ENCODE results near the gene FBP1.

The FBP1 gene

DNA sequence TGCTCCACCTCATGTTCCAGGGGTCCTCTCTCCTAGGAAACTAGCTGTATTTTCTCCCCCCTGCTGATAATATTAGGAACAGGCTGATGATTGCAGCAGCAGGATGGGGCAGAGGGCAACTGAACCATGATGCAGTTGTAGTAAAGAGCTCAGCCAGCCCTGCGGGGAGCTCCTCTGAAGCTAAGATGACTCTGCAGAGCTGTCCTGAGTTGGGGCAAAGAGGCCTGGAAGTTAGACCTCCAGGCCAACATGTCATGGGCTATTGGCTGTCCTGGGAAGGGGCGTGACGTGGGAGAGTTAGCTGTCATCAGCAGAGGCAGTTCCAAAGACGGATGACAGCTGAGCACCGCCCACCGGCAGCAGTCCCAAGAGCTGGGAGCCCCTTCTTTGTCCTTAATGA, 6.6 kb upstream of the FBP1 start:
- H4K20me1 ChIP-seq: no peaks in the 10 kb centered on the region
- no peak for TF ChIP-seq Cebpa-rat (IDR thresholded peaks at IDR 0.05)
- H3K4me3 ChIP-seq: no peak overlapping the region
- H3K9me3 ChIP-seq (replicated peaks in 1 of 11): no peaks in the 10 kb centered on the region
- no peaks in the 10 kb centered on the region for H3K36me3 ChIP-seq
- H3K9ac ChIP-seq: no peak overlapping the region
- peaks cover 0 to under 1% (median 0%) of the 10 kb centered on the region in 11 experiments; a peak in 2 of 22 replicates for H3K27me3 ChIP-seq
- no peak overlapping the region for H3K4me2 ChIP-seq
- H3K4me1 ChIP-seq: peaks cover 15 to 53% (median 42%) of the 10 kb centered on the region in 10 experiments
- no peak overlapping the region for H3K27ac ChIP-seq

DNA sequence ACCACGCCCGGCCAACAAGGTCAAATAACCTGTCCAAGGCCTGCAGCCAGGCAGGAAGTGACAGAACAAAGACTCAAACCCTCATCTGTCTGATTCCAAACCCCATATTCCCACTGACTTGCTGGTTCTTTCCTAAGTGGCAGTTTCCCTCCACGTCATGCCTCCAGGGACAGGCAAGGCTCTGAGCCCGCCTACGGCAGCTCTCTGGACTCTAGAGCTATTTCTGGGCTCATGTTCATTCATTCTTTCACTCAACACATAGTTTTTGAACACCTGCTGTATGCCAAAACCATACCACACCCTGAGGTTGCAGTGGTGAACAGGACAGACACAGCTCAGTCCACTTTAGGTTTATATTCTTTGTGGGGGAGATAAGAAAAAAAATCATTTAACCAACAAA, 5.2 kb upstream of the FBP1 start:
- Histone ChIP-seq H3K9me3 (replicated peaks in 1 of 11) (no peaks in the 10 kb centered on the region; a peak in 1 of 22 replicates), H4K20me1 (no peaks in the 10 kb centered on the region), H3K27me3 (peaks cover 8 to 14% (median 12%) of the 10 kb centered on the region in 11 experiments; a peak in 21 of 22 replicates), H3K4me1 (peaks cover 18 to 50% (median 44%) of the 10 kb centered on the region in 10 experiments), H3K9ac (no peak overlapping the region), H3K27ac (no peak overlapping the region), H3K36me3 (no peaks in the 10 kb centered on the region), H3K4me3 (no peak overlapping the region), H3K4me2 (peak overlapping the region in 8 of 11 experiments; percentile 10 to 47 (median 24); a peak in 10 of 22 replicates)
- TF ChIP-seq Cebpa-rat (IDR thresholded peaks at IDR 0.05): no peak

DNA sequence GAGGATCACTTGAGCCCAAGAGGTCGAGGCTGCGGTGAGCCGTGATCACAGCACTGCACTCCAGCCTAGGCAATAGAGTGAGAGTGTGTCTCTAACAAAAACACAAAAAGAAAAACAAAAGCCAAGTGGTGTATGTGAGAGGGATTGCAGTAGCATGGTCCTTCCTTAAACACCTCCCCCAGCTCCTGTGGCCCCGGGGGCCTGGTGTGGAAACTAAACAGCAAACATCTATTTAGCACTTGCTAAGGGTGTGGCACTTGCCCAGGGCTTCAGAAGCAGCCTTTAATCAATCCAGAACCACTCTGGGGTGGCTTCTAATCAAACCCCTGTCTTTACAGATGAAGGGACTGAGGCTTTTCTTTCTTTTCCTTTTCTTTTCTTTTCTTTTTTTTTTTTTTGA, 4.4 kb upstream of the FBP1 start:
- 0 out of 22 replicates have a peak overlapping the region, but pooled peaks of 1 of the 11 experiments have one; percentile 20 for H3K9ac ChIP-seq
- H3K27me3 ChIP-seq: peaks cover 16 to 22% (median 20%) of the 10 kb centered on the region in 11 experiments
- no peaks in the 10 kb centered on the region for H4K20me1 ChIP-seq
- no peak for TF ChIP-seq Cebpa-rat (IDR thresholded peaks at IDR 0.05)
- H3K36me3 ChIP-seq: no peaks in the 10 kb centered on the region
- no peak overlapping the region for H3K27ac ChIP-seq
- H3K4me2 ChIP-seq: peak overlapping the region in 8 of 11 experiments; percentile 3 to 45 (median 16); a peak in 7 of 22 replicates
- H3K9me3 ChIP-seq (replicated peaks in 1 of 11): peaks cover 0 to 8% (median 7%) of the 10 kb centered on the region in 11 experiments; a peak in 12 of 22 replicates
- peaks cover 17 to 49% (median 44%) of the 10 kb centered on the region in 10 experiments for H3K4me1 ChIP-seq
- H3K4me3 ChIP-seq: no peak overlapping the region

DNA sequence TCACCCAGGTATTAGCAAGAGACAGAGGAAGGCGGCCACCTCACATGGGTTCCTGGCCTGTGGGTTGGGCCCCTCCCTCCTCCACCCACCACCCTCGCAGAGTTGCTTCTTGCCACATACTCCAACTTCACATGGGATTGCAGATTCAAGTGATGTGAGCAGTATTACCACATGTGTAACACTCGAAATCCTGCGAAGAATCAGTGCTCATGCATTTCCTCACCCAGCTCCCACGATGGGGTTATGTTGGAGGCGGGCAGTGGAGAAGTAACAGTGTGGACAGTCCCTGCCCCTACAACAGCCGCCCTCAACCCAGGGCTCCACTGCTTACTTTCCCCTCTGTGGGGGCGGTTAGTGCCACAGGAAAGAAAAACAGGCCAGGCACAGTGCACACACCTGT, 3.9 kb upstream of the FBP1 start:
- peaks cover 16 to 51% (median 44%) of the 10 kb centered on the region in 10 experiments for H3K4me1 ChIP-seq
- H3K4me3 ChIP-seq: no peak overlapping the region
- H3K27ac ChIP-seq: no peak overlapping the region
- H4K20me1 ChIP-seq: no peaks in the 10 kb centered on the region
- H3K9me3 ChIP-seq (replicated peaks in 1 of 11): peaks cover 0 to 10% (median 8%) of the 10 kb centered on the region in 11 experiments; a peak in 12 of 22 replicates
- H3K27me3 ChIP-seq: peaks cover 19 to 27% (median 25%) of the 10 kb centered on the region in 11 experiments
- H3K36me3 ChIP-seq: no peaks in the 10 kb centered on the region
- H3K4me2 ChIP-seq: peak overlapping the region in 9 of 11 experiments; percentile 3 to 47 (median 29); a peak in 13 of 22 replicates
- TF ChIP-seq Cebpa-rat (IDR thresholded peaks at IDR 0.05): no peak
- no peak overlapping the region for H3K9ac ChIP-seq

DNA sequence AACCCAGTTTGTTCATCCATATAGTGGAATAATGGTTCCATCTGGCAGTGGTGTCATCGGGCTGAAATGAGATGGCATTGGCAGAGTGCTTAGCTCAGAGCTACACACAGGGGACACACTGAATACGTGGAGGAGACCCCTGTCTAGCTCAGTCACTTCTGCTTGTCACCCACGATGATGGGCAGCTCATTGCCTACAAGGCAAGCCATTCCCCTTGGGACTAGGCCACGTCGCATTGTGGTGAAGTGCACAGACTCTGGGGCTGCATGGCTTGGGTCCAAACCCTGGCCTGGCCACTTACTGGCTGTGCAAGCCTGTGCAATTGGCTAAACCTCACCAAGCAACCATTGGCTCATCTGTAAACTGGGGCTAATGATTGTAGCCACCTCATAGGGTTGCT, 3.2 kb upstream of the FBP1 start:
- Histone ChIP-seq H3K4me1 (peaks cover 16 to 52% (median 42%) of the 10 kb centered on the region in 10 experiments), H3K27me3 (peaks cover 19 to 33% (median 28%) of the 10 kb centered on the region in 11 experiments)

DNA sequence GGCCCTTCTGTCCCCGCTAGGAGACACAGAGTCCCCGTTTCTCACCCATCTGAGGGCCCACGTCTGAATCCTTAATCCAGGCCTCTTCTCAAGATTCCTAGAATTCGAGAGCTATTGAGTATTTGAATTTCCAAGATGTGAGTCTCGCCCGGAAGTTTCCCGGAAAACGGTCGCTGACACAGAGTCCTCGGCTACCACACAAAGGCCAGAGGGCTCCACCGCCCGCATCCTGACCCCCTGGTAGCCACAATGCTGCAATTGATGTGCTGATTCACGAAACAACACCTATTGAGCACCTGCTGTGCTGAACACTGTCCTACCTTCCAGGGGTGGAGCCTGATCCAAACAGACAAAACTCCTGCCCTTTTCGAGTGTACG, 670 bp upstream of the FBP1 start:
- H3K4me3 ChIP-seq: peak overlapping the region in 9 of 10 experiments; percentile 51 to 75 (median 61); a peak in 14 of 20 replicates
- peak overlapping the region; percentile 75 to 98 (median 89) for H3K4me2 ChIP-seq
- peak overlapping the region in 10 of 11 experiments; percentile 4 to 72 (median 50); a peak in 14 of 22 replicates for H3K27ac ChIP-seq
- H3K9ac ChIP-seq: peak overlapping the region in 9 of 11 experiments; percentile 43 to 72 (median 64); a peak in 14 of 22 replicates
- peaks cover 0 to 10% (median 8%) of the 10 kb centered on the region in 11 experiments; a peak in 12 of 22 replicates for H3K9me3 ChIP-seq (replicated peaks in 1 of 11)
- no peaks in the 10 kb centered on the region for H4K20me1 ChIP-seq
- no peak for TF ChIP-seq Cebpa-rat (IDR thresholded peaks at IDR 0.05)
- no peaks in the 10 kb centered on the region for H3K36me3 ChIP-seq
- H3K27me3 ChIP-seq: peaks cover 19 to 35% (median 28%) of the 10 kb centered on the region in 11 experiments
- peaks cover 16 to 48% (median 42%) of the 10 kb centered on the region in 10 experiments for H3K4me1 ChIP-seq

More for the DNA sequence above, 3.2 kb upstream of the FBP1 start:
- Histone ChIP-seq H3K4me3 (no peak overlapping the region), H4K20me1 (no peaks in the 10 kb centered on the region), H3K9ac (no peak overlapping the region), H3K9me3 (replicated peaks in 1 of 11) (peaks cover 0 to 10% (median 8%) of the 10 kb centered on the region in 11 experiments; a peak in 12 of 22 replicates), H3K27ac (no peak overlapping the region), H3K4me2 (peak overlapping the region; percentile 0 to 47 (median 25); a peak in 13 of 22 replicates), H3K36me3 (no peaks in the 10 kb centered on the region)
- no peak for TF ChIP-seq Cebpa-rat (IDR thresholded peaks at IDR 0.05)

DNA sequence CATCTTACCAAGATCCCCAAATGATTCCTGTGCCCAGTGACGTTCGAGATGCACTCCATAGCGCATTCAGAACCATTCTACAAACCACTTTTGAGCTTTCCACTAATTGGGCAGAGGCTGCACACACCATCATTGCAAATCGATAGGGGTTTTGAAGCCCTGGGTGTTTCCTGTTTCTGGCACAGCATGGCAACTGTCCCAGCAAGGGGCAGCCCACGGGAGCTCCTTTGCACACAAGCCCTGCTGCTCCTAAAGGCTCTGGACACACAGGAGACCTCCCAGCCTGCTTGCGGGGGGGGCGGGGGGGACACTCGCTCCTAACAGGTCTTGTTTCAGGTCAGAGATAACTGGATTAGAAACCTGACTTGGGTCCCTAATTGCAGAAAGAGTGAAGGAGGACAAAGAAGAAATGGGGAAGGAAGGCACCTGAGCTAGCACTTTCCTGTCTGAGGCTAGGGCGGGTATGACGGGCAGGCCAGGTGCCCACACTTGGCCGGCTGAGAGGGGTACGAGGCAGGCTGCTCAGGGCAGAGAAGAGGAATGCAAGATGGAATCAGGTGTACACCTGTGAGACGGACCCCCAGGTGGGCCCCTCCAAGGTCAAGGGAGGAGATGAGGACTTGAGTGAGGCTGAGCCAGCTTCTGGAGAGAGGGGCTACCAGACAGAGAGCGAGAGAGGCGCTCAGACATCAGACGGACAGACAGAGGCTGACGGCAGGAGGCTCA, 820 bp downstream of the FBP1 start:
- H3K4me3 ChIP-seq: peak overlapping the region; percentile 51 to 75 (median 61); a peak in 19 of 20 replicates
- no peaks in the 10 kb centered on the region for H4K20me1 ChIP-seq
- H3K4me1 ChIP-seq: peaks cover 16 to 38% (median 34%) of the 10 kb centered on the region in 10 experiments
- H3K36me3 ChIP-seq: no peaks in the 10 kb centered on the region
- peak overlapping the region in 5 of 11 experiments; percentile 28 to 72 (median 63); a peak in 5 of 22 replicates for H3K27ac ChIP-seq
- H3K9ac ChIP-seq: peak overlapping the region in 9 of 11 experiments; percentile 12 to 72 (median 64); a peak in 12 of 22 replicates
- TF ChIP-seq Cebpa-rat (IDR thresholded peaks at IDR 0.05): no peak
- peaks cover 19 to 35% (median 28%) of the 10 kb centered on the region in 11 experiments for H3K27me3 ChIP-seq
- H3K4me2 ChIP-seq: peak overlapping the region; percentile 75 to 98 (median 89)
- H3K9me3 ChIP-seq (replicated peaks in 1 of 11): peaks cover 0 to 10% (median 8%) of the 10 kb centered on the region in 11 experiments; a peak in 12 of 22 replicates

DNA sequence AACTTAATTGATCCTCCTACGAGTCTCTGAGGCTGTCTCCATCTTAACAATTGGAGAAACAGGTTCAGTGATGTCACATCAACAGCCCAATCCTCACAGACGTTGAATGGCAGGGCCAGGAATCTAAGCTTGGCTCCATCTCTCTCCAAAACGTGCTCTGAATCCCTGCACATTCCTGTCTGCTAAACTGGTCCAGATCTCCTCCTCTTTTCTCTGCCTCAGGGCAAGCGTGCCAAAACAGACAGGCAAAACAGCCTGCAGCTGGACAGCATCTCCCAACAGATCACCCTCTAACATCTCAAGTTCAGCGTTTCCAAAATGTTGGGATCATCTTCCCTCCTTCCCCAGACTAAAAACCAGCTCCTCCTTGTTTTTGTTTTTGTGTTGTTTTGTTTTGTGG, 6.6 kb downstream of the FBP1 start:
- Histone ChIP-seq H3K27ac (no peak overlapping the region), H3K4me1 (no peaks in the 10 kb centered on the region), H3K36me3 (no peaks in the 10 kb centered on the region), H3K9me3 (replicated peaks in 1 of 11) (no peaks in the 10 kb centered on the region; a peak in 1 of 22 replicates), H3K9ac (no peak overlapping the region), H4K20me1 (no peaks in the 10 kb centered on the region), H3K4me2 (no peak overlapping the region), H3K27me3 (peaks cover 0 to 4% (median 0%) of the 10 kb centered on the region in 11 experiments; a peak in 2 of 22 replicates), H3K4me3 (no peak overlapping the region)
- TF ChIP-seq Cebpa-rat (IDR thresholded peaks at IDR 0.05): no peak

DNA sequence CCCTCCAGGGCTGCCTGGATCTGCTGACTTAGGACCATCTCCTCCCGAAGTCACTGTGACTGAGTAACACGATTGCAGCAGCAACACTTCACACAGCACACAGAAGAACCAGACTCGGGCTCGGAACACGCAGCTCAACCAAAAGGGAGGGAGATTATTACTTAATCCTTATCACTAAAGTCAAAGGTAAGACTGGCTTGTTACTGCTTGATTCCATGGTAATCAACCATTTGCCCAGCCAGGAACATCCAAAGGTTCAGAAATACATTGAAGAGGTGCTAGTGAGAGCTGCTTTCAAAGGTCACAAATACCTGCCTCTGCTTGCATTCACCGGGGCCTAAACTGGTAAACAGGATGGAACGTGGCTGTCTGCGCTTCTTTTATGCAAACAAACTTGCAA, 7.7 kb downstream of the FBP1 start:
- H3K36me3 ChIP-seq: no peaks in the 10 kb centered on the region
- H3K4me1 ChIP-seq: no peaks in the 10 kb centered on the region
- TF ChIP-seq Cebpa-rat (IDR thresholded peaks at IDR 0.05): no peak
- no peaks in the 10 kb centered on the region; a peak in 1 of 22 replicates for H3K9me3 ChIP-seq (replicated peaks in 1 of 11)
- no peak overlapping the region for H3K27ac ChIP-seq
- no peaks in the 10 kb centered on the region for H3K27me3 ChIP-seq
- no peak overlapping the region for H3K4me3 ChIP-seq
- H3K4me2 ChIP-seq: no peak overlapping the region
- H3K9ac ChIP-seq: no peak overlapping the region
- H4K20me1 ChIP-seq: no peaks in the 10 kb centered on the region
